COR-L47 (cell line): ENCODE results near the gene RASGRP4.
A peak's percentile ranks its signal among the peaks of the same experiment; 100 is the strongest.
"Not testable (repeated sequence)": the region's sequence is repeated elsewhere in the genome, so short reads cannot be mapped to it uniquely, and the experiment has no call there.

Experiments
- DNase-seq: peaks from one replicate; lab custom pipeline; 2025; lab: John Stamatoyannopoulos, UW

The RASGRP4 gene

DNA sequence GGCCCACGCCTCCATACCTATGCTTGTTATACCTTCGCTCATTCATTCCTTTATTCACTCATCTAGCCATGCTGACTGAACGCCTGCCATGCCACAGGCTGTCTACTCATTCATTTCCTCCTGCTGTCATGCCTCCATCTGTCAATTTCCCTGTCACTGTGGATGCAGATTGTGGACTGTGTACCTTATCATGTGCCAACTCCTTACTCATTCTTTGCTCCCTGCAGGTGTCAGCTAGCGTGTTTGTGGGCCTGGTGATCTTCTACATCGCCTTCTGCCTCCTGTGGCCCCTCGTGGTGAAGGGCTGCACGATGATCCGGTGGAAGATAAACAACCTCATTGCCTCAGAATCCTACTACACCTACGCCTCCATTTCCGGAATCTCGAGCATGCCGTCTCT, 55.7 kb downstream of the RASGRP4 start:
- no peak for DNase-seq

- no peak for DNase-seq
Measured at GRCh38 chr19:38369584-38369983, 56.4 kb downstream of the RASGRP4 start.

GRCh38 chr19:38367041-38367440, 59.0 kb downstream of the RASGRP4 start:
- no peak for DNase-seq

DNA sequence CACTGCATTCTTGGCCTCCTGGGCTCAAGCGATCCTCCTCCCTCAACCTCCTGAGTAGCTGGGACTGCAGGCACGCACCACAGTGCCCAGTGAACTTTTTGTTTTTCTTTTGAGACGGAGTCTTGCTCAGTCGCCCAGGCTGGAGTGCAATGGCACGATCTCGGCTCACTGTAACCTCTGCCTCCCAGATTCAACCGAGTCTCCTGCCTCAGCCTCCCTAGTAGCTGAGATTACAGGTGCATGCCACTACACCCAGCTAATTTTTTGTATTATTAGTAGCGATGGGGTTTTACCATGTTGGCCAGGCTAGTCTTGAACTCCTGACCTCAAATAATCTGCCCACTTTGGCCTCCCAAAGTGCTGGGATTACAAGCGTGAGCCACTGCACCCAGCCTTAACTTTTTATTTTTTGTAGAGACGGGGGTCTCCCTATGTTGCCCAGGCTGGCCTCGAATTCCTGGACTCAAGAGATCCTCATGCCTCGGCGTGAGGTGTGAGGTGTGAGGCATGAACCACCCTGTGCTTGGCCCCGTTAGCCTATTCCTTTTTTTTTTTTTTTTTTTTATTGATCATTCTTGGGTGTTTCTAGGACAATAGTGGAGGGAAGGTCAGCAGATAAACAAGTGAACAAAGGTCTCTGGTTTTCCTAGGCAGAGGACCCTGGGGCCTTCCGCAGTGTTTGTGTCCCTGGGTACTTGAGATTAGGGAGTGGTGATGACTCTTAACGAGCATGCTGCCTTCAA, 62.9 kb downstream of the RASGRP4 start:
- not testable (repeated sequence) for DNase-seq

- peak; percentile 49 for DNase-seq
Measured at GRCh38 chr19:38362076-38362945, 63.7 kb downstream of the RASGRP4 start.

- DNase-seq, result peak; percentile 71
Measured at GRCh38 chr19:38361633-38362075, 64.4 kb downstream of the RASGRP4 start.

GRCh38 chr19:38360839-38361631, 65.0 kb downstream of the RASGRP4 start:
- DNase-seq, result no peak

GRCh38 chr19:38360351-38360750, 65.7 kb downstream of the RASGRP4 start:
- DNase-seq, result no peak

DNA sequence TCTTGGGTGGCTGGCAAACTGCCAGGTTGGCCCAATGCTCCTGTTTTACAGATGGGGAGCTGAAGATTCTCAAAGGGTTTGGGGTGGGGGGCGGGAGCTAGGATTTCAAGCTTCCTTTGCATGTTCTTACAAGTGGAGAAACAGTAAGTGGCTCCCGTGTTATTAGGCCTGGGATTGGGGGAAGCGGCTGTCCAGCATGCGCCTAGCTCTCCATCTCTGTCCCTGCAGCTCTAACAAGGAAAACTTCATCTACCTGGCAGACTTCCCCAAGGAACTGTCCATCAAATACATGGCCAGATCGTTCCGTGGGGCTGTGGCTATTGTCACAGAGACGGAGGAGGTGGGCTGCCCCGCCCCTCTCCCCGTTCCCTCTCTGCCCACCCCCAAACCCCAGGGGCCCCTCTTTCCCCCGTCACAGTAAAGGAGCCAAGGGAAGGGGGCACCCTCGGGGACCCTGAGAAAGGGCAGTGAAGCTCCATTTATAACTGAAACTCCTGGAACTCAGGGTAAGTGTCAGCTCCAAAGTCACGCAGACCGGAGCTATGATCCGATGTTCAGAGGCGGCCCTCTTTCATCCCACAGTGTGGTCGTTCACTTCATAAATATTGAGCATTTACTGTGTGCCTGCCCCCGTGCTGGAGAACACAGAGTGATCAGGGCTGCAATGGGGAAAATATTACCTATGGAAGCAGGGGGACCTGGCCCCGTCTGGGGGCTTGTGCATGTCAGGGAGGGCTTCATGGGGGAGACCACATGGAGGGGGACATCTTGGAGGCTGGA, 66.6 kb downstream of the RASGRP4 start:
- no peak for DNase-seq
